Prostate gland (tissue), 2 donors: ENCODE results near the gene PLCB1. TPM values are rescaled to one million over a fixed set of nuclear protein-coding genes. Genes with fewer than 3 reads are reported as not detected.
"Not testable (repeated sequence)": the region's sequence is repeated elsewhere in the genome, so short reads cannot be mapped to it uniquely, and the experiment has no call there.

Experiments used
- DNase-seq: peaks from one replicate; pipeline ENCODE4 v3.0.0-alpha.2; 2019; ENCODE audit warnings: low spot score
- H3K27ac ChIP-seq, 2 donors: fragments of 200-600 bp; sonication (generic); 2 replicates each; pipeline ENCODE4 v1.5.1; 2017 to 2019
- H3K27me3 ChIP-seq: fragments of 200-600 bp; sonication (generic); replicated peaks from 2 replicates; pipeline ENCODE4 v1.5.1; 2019; ENCODE audit not compliant: insufficient read depth
- H3K36me3 ChIP-seq, 2 donors: fragments of 200-600 bp; sonication (generic); 1 replicate in 1 of 2; 2 replicates in 1 of 2; pipeline versions ENCODE4 v1.5.1 to v1.8.1; 2017 to 2019
- H3K4me1 ChIP-seq: fragments of 200-600 bp; sonication (generic); replicated peaks from 2 replicates; pipeline ENCODE4 v1.5.1; 2019
- H3K4me3 ChIP-seq, 2 donors: fragments of 200-600 bp; sonication (generic); 2 replicates each; pipeline ENCODE4 v1.5.1; 2017 to 2019
- H3K9me3 ChIP-seq: fragments of 200-600 bp; sonication (generic); 2 replicates; pipeline ENCODE4 v1.5.1; 2017
- POLR2A ChIP-seq: fragments of 450-650 bp; IDR thresholded peaks from one replicate; pipeline ENCODE4 v1.6.1; 2016; ENCODE audit warnings: antibody characterized with exemption, mild to moderate bottlenecking
- POLR2AphosphoS5 ChIP-seq: sonication (generic); formaldehyde crosslinking; IDR thresholded peaks from one replicate; pipeline ENCODE4 v1.6.1; 2017; ENCODE audit warnings: antibody characterized with exemption
- WGBS: methylation state at CpG from one replicate; pipeline ENCODE4 v1.1.5; 2018; 5-methylcytosine and 5-hydroxymethylcytosine counted together
- intact Hi-C: fragments of 100-400 bp; cut with DNase I; formaldehyde crosslinking; loops from one replicate; pipeline ENCODE4 v1.14.2; 2022
- total RNA-seq, 2 donors: library from RNA; depleted of rRNA; stranded (reverse); fragments of >200 nt; gene quantifications; one replicate each; pipeline ENCODE4 v1.1.0, GENCODE V29; 2016
- TF ChIP-seq, protein P1 (sequence below), 4 experiments: fragments of 200-600 bp in 2 of 4; fragments of 450-650 bp in 2 of 4; sonication (generic) in 2 of 4; IDR thresholded peaks; 1 replicate in 3 of 4; 2 replicates in 1 of 4; pipeline ENCODE4 v1.5.1; 2016 to 2019; ENCODE audit warnings: antibody characterized with exemption in 4 of 4, mild to moderate bottlenecking in 2 of 4, moderate library complexity in 2 of 4

Gene PLCB1
- total RNA-seq, 2 donors from 2014 or later, result 24.3 to 26.3 TPM

DNA sequence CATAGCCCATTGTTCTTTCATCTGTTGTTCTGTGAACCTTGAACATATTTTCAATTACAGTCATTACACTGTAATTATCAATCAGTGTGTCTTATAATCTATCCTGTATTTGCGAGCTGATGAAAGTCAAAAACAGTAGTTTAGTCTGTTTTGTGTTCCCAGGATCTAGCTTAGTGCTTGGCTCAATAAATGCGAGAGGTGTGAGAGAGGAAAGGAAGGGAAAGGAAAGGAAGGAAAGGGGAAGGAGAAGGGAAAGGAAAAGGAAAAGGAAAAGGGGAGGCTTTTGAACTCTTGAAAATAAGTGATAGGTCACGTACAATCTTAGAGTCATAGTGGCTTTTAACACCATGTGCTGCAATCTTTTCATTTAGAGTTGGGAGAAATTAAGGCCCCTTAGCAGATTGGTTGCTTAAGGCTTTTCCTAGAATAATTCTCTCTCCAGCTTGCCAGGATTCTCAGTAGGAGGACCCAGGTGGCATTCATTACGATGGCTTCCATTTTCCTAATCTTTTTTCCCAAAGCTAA lies 503.0 kb downstream of the PLCB1 start:
- Histone ChIP-seq H3K9me3 (no peaks in the 10 kb centered on the region), H3K36me3 (no peaks in the 10 kb centered on the region), H3K27me3 (no peaks in the 10 kb centered on the region), H3K27ac (no peak overlapping the region), H3K4me1 (no peaks in the 10 kb centered on the region), H3K4me3 (no peak overlapping the region)
- intact Hi-C loops, result no loop called here
- DNase-seq, result no peak
- TF ChIP-seq POLR2A (no peak), POLR2AphosphoS5 (no peak)
- TF ChIP-seq, protein P1, sequence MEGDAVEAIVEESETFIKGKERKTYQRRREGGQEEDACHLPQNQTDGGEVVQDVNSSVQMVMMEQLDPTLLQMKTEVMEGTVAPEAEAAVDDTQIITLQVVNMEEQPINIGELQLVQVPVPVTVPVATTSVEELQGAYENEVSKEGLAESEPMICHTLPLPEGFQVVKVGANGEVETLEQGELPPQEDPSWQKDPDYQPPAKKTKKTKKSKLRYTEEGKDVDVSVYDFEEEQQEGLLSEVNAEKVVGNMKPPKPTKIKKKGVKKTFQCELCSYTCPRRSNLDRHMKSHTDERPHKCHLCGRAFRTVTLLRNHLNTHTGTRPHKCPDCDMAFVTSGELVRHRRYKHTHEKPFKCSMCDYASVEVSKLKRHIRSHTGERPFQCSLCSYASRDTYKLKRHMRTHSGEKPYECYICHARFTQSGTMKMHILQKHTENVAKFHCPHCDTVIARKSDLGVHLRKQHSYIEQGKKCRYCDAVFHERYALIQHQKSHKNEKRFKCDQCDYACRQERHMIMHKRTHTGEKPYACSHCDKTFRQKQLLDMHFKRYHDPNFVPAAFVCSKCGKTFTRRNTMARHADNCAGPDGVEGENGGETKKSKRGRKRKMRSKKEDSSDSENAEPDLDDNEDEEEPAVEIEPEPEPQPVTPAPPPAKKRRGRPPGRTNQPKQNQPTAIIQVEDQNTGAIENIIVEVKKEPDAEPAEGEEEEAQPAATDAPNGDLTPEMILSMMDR (IDR thresholded peaks at IDR 0.05), result no peak
- 95% methylated on average over 4 of the region's 4 CpGs for WGBS

DNA sequence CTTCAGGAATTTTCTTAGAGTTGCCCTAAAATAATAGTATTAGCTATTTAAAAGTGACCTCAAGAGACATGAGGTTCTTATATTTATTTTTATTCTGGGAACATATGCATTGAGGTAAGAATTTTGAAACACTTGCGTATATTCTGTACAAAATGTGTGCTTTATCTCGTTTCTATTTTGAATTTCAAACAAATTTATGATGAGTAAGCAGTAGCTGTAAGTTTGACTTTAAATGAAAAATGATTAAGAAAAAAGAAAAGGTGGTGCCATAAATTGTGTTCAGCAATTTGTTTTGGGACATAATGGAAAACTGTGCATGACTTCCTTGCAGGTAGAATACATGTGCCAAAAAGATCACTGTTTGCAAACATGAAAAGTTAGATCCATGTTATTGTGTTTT lies 503.8 kb downstream of the PLCB1 start:
- no peaks in the 10 kb centered on the region for H3K36me3 ChIP-seq
- H3K27ac ChIP-seq, result no peak overlapping the region
- H3K4me3 ChIP-seq, result no peak overlapping the region
- no peak for DNase-seq
- H3K4me1 ChIP-seq, result no peaks in the 10 kb centered on the region
- 88% methylated on average over 2 of the region's 2 CpGs for WGBS
- H3K27me3 ChIP-seq, result no peaks in the 10 kb centered on the region
- TF ChIP-seq, protein P1 (IDR thresholded peaks at IDR 0.05), result no peak
- TF ChIP-seq POLR2AphosphoS5, result no peak
- TF ChIP-seq POLR2A, result no peak
- intact Hi-C loops, result no loop called here
- no peaks in the 10 kb centered on the region for H3K9me3 ChIP-seq

DNA sequence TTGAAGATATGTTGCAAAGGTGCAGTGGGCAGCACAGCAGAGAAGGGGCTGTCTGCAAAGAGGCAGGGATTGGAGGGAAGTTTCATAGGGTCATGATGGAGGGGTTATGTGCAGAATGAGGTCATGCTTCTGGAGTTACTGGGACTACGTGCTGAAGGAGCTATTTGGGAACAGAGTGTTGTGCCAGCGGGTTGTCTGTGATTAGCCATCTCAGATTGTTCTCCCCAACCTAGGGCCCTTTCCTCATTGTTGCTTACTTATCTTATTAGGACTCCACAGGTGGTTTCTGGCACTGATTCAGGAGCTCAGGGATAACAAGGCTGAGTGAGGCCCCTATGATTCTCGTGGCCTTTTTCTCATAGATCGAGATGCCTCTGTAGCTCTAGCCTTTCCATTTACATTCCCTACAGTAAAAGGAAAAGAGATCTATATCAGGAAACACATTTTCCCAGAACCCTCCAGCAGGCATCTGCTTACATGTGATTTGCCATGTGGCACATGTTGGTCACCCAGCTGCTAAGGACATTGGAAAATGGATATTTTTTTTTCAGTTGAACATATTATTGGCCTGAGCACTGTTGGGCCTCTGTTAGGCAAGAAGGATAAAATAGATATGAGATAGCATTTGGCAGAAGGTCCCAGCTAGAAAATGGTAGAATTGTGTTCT lies 507.2 kb downstream of the PLCB1 start:
- intact Hi-C loops, result no loop called here
- WGBS, result 75% methylated on average over 4 of the region's 4 CpGs
- Histone ChIP-seq H3K4me3 (no peak overlapping the region), H3K27me3 (no peaks in the 10 kb centered on the region), H3K36me3 (no peaks in the 10 kb centered on the region), H3K9me3 (no peaks in the 10 kb centered on the region), H3K27ac (no peak overlapping the region), H3K4me1 (no peaks in the 10 kb centered on the region)
- no peak for DNase-seq
- no peak for TF ChIP-seq POLR2A
- TF ChIP-seq, protein P1 (IDR thresholded peaks at IDR 0.05), result no peak
- no peak for TF ChIP-seq POLR2AphosphoS5

DNA sequence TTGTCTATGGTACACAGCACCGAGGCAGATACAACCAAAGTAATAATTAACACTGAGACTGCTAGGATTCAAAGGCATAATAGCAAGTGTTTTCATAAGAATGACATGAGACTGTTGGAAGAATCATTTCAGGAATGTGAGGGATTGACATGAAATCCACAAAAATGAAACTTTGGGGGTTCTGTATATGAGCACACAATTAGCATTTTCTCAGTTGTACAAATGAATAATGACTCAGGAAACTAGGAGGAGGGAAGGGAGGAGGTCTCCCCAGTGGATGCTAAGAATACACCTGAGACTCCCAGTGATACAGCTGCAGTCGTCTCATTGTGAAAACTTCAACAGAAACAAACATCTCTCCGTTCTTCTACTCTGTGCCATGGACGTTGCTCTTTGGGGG lies 508.4 kb downstream of the PLCB1 start:
- H3K4me3 ChIP-seq, result no peak overlapping the region
- intact Hi-C loops, result no loop called here
- no peaks in the 10 kb centered on the region for H3K27me3 ChIP-seq
- DNase-seq, result no peak
- no peak for TF ChIP-seq POLR2A
- no peaks in the 10 kb centered on the region for H3K9me3 ChIP-seq
- 88% methylated on average over 4 of the region's 4 CpGs for WGBS
- no peaks in the 10 kb centered on the region for H3K36me3 ChIP-seq
- H3K4me1 ChIP-seq, result no peaks in the 10 kb centered on the region
- H3K27ac ChIP-seq, result no peak overlapping the region

DNA sequence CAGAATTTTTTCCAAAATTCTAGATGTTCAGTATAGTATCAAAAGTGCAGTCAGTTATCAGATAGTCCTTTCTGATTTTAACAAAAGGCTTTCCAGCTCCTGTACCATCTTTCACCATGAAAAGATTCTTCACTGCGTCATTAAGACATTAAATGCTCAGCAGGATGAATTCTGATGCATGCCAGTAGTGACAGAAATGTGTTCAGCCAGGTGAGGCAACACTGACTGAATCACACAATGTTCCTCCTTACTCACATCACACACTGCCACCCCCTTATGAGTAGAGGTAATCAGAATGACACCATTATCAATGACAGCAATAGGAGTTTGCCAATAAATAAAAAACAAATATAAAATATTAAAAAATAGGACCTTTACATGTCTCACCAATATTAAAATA lies 510.2 kb downstream of the PLCB1 start:
- WGBS, result 93% methylated on average over 1 of the region's 1 CpG
- Histone ChIP-seq H3K9me3 (no peaks in the 10 kb centered on the region), H3K27me3 (no peaks in the 10 kb centered on the region), H3K4me1 (no peaks in the 10 kb centered on the region), H3K36me3 (no peaks in the 10 kb centered on the region), H3K27ac (no peak overlapping the region), H3K4me3 (no peak overlapping the region)
- TF ChIP-seq, protein P1 (IDR thresholded peaks at IDR 0.05), result no peak
- no peak for TF ChIP-seq POLR2AphosphoS5
- TF ChIP-seq POLR2A, result no peak
- no peak for DNase-seq
- intact Hi-C loops, result no loop called here

DNA sequence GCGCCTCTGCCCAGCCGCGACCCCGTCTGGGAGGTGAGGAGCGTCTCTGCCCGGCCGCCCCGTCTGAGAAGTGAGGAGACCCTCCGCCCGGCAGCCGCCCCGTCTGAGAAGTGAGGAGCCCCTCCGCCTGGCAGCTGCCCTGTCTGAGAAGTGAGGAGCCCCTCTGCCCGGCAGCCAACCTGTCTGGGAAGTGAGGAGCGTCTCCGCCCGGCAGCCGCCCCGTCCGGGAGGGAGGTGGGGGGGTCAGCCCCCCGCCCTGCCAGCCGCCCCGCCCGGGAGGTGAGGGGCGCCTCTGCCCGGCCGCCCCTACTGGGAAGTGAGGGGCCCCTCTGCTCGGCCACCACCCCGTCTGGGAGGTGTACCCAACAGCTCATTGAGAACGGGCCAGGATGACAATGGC lies 512.4 kb downstream of the PLCB1 start:
- H3K27ac ChIP-seq, H3K9me3 ChIP-seq, H3K4me1 ChIP-seq, DNase-seq, H3K27me3 ChIP-seq, H3K4me3 ChIP-seq, intact Hi-C loops, H3K36me3 ChIP-seq: not testable (repeated sequence)
- 100% methylated on average over 6 of the region's 30 CpGs for WGBS
